HEK293 (cell line): Measurements from ENCODE around the gene FAM118B.

Experiments used
- CTCF ChIA-PET: fragments of 350-600 bp; formaldehyde crosslinking; extraction: SDS; loops from one replicate; lab custom pipeline; 2021; ENCODE audit warnings: antibody characterized with exemption; lab: Yijun Ruan, JAX
- POLR2A ChIA-PET: fragments of 300-600 bp; formaldehyde crosslinking; extraction: SDS; loops from one replicate; lab custom pipeline; 2020; ENCODE audit warnings: antibody characterized with exemption, inconsistent platforms; lab: Yijun Ruan, JAX
- H3K27ac ChIP-seq: fragments of 200-500 bp; sonication (Bioruptor generic); 2 replicates; pipeline ENCODE4 v1.5.1; 2014; ENCODE audit warnings: low read depth, low read length, control low read depth, inconsistent platforms; ENCODE audit errors: extremely low read depth
- H3K36me3 ChIP-seq, 2 experiments: fragments of 200-500 bp in 1 of 2; sonication (Bioruptor generic) in 1 of 2; 1 replicate in 1 of 2; 2 replicates in 1 of 2; pipeline ENCODE4 v1.5.1; 2014 to 2017; ENCODE audit warnings: inconsistent platforms in 2 of 2, low read length in 2 of 2; ENCODE audit not compliant: control insufficient read depth in 2 of 2, insufficient read depth in 1 of 2
- H3K4me1 ChIP-seq: fragments of 200-500 bp; sonication (Bioruptor generic); 2 replicates; pipeline ENCODE4 v1.5.1; 2014; ENCODE audit warnings: mild to moderate bottlenecking, low read length, inconsistent platforms; ENCODE audit not compliant: control insufficient read depth, insufficient read depth
- H3K4me3 ChIP-seq: 2 replicates; pipeline ENCODE4 v1.5.1; 2011; ENCODE audit warnings: low read depth, mild to moderate bottlenecking, control low read depth, low read length, moderate library complexity
- H3K9me3 ChIP-seq: fragments of 200-500 bp; sonication (Bioruptor generic); 2 replicates; pipeline ENCODE4 v1.5.1; 2014; ENCODE audit warnings: low read depth, low read length, inconsistent platforms; ENCODE audit not compliant: control insufficient read depth, insufficient read depth
- FEZF1 ChIP-seq: fragments of 450-650 bp; formaldehyde crosslinking; IDR thresholded peaks from 2 replicates; pipeline ENCODE4 v1.5.1; 2016; ENCODE audit warnings: missing biosample characterization, missing genetic modification characterization
- HOXC10 ChIP-seq: sonication (generic); formaldehyde crosslinking; IDR thresholded peaks from 2 replicates; pipeline ENCODE4 v1.8.1; 2023; ENCODE audit warnings: mild to moderate bottlenecking, missing genetic modification reagents
- PRDM6 ChIP-seq: fragments of 450-650 bp; formaldehyde crosslinking; IDR thresholded peaks from 2 replicates; pipeline ENCODE4 v1.5.1; 2017; ENCODE audit warnings: missing biosample characterization, missing genetic modification characterization
- ZBTB11 ChIP-seq: fragments of 450-650 bp; formaldehyde crosslinking; conservative IDR thresholded peaks from 2 replicates; pipeline ENCODE4 v1.5.1; 2016; ENCODE audit warnings: low read depth, missing biosample characterization, missing genetic modification characterization
- ZFP37 ChIP-seq: fragments of 450-650 bp; formaldehyde crosslinking; IDR thresholded peaks from 2 replicates; pipeline ENCODE4 v1.5.1; 2016; ENCODE audit warnings: missing biosample characterization, missing genetic modification characterization
- ZNF10 ChIP-seq: fragments of 450-650 bp; formaldehyde crosslinking; IDR thresholded peaks from 2 replicates; pipeline ENCODE4 v1.5.1; 2017; ENCODE audit warnings: missing biosample characterization, missing genetic modification characterization
- ZNF121 ChIP-seq: fragments of 450-650 bp; formaldehyde crosslinking; IDR thresholded peaks from 2 replicates; pipeline ENCODE4 v1.5.1; 2016; ENCODE audit warnings: missing biosample characterization, missing genetic modification characterization
- ZNF184 ChIP-seq: fragments of 450-650 bp; IDR thresholded peaks from 2 replicates; pipeline ENCODE4 v1.5.1; 2018; ENCODE audit warnings: missing biosample characterization, mild to moderate bottlenecking, missing genetic modification characterization
- ZNF214 ChIP-seq: fragments of 450-650 bp; formaldehyde crosslinking; IDR thresholded peaks from 2 replicates; pipeline ENCODE4 v1.5.1; 2017; ENCODE audit warnings: missing biosample characterization, mild to moderate bottlenecking, missing genetic modification characterization, borderline replicate concordance
- ZNF221 ChIP-seq: fragments of 450-650 bp; formaldehyde crosslinking; IDR thresholded peaks from 2 replicates; pipeline ENCODE4 v1.5.1; 2017; ENCODE audit warnings: missing biosample characterization, missing genetic modification characterization, borderline replicate concordance
- ZNF404 ChIP-seq: fragments of 450-650 bp; formaldehyde crosslinking; IDR thresholded peaks from 2 replicates; pipeline ENCODE4 v1.5.1; 2017; ENCODE audit warnings: missing biosample characterization, missing genetic modification characterization
- ZNF433 ChIP-seq: fragments of 450-650 bp; formaldehyde crosslinking; IDR thresholded peaks from 2 replicates; pipeline ENCODE4 v1.5.1; 2016; ENCODE audit warnings: missing biosample characterization, missing genetic modification characterization, low read depth
- ZNF473 ChIP-seq: fragments of 450-650 bp; formaldehyde crosslinking; IDR thresholded peaks from 2 replicates; pipeline ENCODE4 v1.5.1; 2017; ENCODE audit warnings: missing biosample characterization, missing genetic modification characterization
- ZNF548 ChIP-seq: fragments of 450-650 bp; formaldehyde crosslinking; IDR thresholded peaks from 2 replicates; pipeline ENCODE4 v1.5.1; 2016; ENCODE audit warnings: missing biosample characterization, missing genetic modification characterization
- ZNF571 ChIP-seq: fragments of 450-650 bp; formaldehyde crosslinking; IDR thresholded peaks from 2 replicates; pipeline ENCODE4 v1.5.0; 2017; ENCODE audit warnings: missing biosample characterization, missing genetic modification characterization
- ZNF610 ChIP-seq: fragments of 450-650 bp; formaldehyde crosslinking; IDR thresholded peaks from 2 replicates; pipeline ENCODE4 v1.5.1; 2016; ENCODE audit warnings: missing biosample characterization, missing genetic modification characterization, borderline replicate concordance
- ZNF670 ChIP-seq: fragments of 450-650 bp; formaldehyde crosslinking; IDR thresholded peaks from 2 replicates; pipeline ENCODE4 v1.5.1; 2016; ENCODE audit warnings: missing biosample characterization, missing genetic modification characterization, low read depth
- ZNF747 ChIP-seq: fragments of 450-650 bp; formaldehyde crosslinking; IDR thresholded peaks from 2 replicates; pipeline ENCODE4 v1.5.1; 2016; ENCODE audit warnings: missing biosample characterization, missing genetic modification characterization
- ZSCAN18 ChIP-seq: fragments of 450-650 bp; formaldehyde crosslinking; IDR thresholded peaks from 2 replicates; pipeline ENCODE4 v1.5.1; 2016; ENCODE audit warnings: missing biosample characterization, missing genetic modification characterization
- ZXDB ChIP-seq: fragments of 450-650 bp; formaldehyde crosslinking; IDR thresholded peaks from 2 replicates; pipeline ENCODE4 v1.5.1; 2016; ENCODE audit warnings: missing biosample characterization, missing genetic modification characterization
- TF ChIP-seq, protein P1 (sequence below): fragments of 450-650 bp; formaldehyde crosslinking; IDR thresholded peaks from 2 replicates; pipeline ENCODE4 v1.5.1; 2016; ENCODE audit warnings: missing biosample characterization, missing genetic modification characterization, borderline replicate concordance

The FAM118B gene

DNA sequence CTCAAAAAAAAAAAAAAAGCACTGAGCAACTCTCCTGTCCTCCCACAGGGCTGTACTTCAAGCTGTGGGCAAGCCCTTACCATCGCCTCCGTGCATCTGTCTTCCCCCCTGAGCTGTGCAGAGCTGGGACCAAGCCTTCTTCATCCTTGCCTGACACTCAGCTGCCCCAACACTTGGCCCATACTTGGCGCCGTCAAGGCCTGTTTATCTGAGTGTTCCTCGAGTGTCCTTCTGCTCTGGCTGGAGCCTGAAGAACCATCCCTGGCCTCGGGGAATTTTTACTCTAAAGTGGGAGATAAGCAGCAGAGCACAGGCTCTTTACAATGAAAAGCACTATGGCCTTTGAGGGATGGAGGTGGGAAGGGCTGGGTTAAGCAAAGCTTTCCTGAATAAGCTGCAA, 69.7 kb downstream of the FAM118B start (continued):
- no peak for TF ChIP-seq ZNF184 (tag by site-specific recombination)
- no peak for TF ChIP-seq ZNF10 (tag by site-specific recombination)
- no peak for TF ChIP-seq ZNF214
- no peak for TF ChIP-seq HOXC10 (CRISPR knock-in tag)
- TF ChIP-seq FEZF1 (tag by site-specific recombination) = no peak
- no peak for TF ChIP-seq ZFP37 (tag by site-specific recombination)

- no peaks in the 10 kb centered on the region for H3K9me3 ChIP-seq
- ChIA-PET POLR2A (interaction anchor here (3.6 kb wide), 1 partner anchor 11 kb away, joined by 24 read pairs; the partner anchor contains the start of genes FOXRED1 and SRPRA), CTCF (no interaction called here)
- no peaks in the 10 kb centered on the region; the same call in 1 of the 2 replicates for H3K4me1 ChIP-seq
- no peak overlapping the region for H3K4me3 ChIP-seq
- H3K27ac ChIP-seq = no peak overlapping the region
- H3K36me3 ChIP-seq = peaks cover 0 to 22% of the 10 kb centered on the region in 2 experiments; a peak in 1 of 3 replicates
- TF ChIP-seq ZNF670 (tag by site-specific recombination) = no peak
- no peak for TF ChIP-seq ZNF404 (tag by site-specific recombination)
- no peak for TF ChIP-seq ZNF747 (tag by site-specific recombination)
- no peak for TF ChIP-seq ZXDB (tag by site-specific recombination)
- no peak for TF ChIP-seq ZNF221 (tag by site-specific recombination)
- no peak for TF ChIP-seq ZNF548 (tag by site-specific recombination)
- TF ChIP-seq ZNF571 (tag by site-specific recombination) = no peak
- TF ChIP-seq ZNF473 (tag by site-specific recombination) = no peak
- no peak for TF ChIP-seq ZNF121 (tag by site-specific recombination)
- TF ChIP-seq ZNF610 = no peak
- no peak for TF ChIP-seq PRDM6 (tag by site-specific recombination)
- no peak for TF ChIP-seq ZSCAN18 (tag by site-specific recombination)
- no peak for TF ChIP-seq ZNF433 (tag by site-specific recombination)
- TF ChIP-seq ZBTB11 (tag by site-specific recombination) = no peak
- TF ChIP-seq, protein P1, sequence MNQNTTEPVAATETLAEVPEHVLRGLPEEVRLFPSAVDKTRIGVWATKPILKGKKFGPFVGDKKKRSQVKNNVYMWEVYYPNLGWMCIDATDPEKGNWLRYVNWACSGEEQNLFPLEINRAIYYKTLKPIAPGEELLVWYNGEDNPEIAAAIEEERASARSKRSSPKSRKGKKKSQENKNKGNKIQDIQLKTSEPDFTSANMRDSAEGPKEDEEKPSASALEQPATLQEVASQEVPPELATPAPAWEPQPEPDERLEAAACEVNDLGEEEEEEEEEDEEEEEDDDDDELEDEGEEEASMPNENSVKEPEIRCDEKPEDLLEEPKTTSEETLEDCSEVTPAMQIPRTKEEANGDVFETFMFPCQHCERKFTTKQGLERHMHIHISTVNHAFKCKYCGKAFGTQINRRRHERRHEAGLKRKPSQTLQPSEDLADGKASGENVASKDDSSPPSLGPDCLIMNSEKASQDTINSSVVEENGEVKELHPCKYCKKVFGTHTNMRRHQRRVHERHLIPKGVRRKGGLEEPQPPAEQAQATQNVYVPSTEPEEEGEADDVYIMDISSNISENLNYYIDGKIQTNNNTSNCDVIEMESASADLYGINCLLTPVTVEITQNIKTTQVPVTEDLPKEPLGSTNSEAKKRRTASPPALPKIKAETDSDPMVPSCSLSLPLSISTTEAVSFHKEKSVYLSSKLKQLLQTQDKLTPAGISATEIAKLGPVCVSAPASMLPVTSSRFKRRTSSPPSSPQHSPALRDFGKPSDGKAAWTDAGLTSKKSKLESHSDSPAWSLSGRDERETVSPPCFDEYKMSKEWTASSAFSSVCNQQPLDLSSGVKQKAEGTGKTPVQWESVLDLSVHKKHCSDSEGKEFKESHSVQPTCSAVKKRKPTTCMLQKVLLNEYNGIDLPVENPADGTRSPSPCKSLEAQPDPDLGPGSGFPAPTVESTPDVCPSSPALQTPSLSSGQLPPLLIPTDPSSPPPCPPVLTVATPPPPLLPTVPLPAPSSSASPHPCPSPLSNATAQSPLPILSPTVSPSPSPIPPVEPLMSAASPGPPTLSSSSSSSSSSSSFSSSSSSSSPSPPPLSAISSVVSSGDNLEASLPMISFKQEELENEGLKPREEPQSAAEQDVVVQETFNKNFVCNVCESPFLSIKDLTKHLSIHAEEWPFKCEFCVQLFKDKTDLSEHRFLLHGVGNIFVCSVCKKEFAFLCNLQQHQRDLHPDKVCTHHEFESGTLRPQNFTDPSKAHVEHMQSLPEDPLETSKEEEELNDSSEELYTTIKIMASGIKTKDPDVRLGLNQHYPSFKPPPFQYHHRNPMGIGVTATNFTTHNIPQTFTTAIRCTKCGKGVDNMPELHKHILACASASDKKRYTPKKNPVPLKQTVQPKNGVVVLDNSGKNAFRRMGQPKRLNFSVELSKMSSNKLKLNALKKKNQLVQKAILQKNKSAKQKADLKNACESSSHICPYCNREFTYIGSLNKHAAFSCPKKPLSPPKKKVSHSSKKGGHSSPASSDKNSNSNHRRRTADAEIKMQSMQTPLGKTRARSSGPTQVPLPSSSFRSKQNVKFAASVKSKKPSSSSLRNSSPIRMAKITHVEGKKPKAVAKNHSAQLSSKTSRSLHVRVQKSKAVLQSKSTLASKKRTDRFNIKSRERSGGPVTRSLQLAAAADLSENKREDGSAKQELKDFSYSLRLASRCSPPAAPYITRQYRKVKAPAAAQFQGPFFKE = no peak
These were observed 70.1 kb downstream of the FAM118B start for GRCh38 chr11:126281666-126282175.
